HG03066 (cell line): ENCODE data around the gene ABCF3.

Experiments
- ATAC-seq: cut with Tn5 transposase; IDR thresholded peaks from one replicate; pipeline ENCODE4 v1.9.1; 2021; ENCODE audit warnings: low read depth; ENCODE audit not compliant: unreplicated experiment

ABCF3 gene

GRCh38 chr3:184230603-184231528, 44.9 kb downstream of the ABCF3 start:
- no peak for ATAC-seq

GRCh38 chr3:184231671-184232070, 45.7 kb downstream of the ABCF3 start:
- no peak for ATAC-seq

DNA sequence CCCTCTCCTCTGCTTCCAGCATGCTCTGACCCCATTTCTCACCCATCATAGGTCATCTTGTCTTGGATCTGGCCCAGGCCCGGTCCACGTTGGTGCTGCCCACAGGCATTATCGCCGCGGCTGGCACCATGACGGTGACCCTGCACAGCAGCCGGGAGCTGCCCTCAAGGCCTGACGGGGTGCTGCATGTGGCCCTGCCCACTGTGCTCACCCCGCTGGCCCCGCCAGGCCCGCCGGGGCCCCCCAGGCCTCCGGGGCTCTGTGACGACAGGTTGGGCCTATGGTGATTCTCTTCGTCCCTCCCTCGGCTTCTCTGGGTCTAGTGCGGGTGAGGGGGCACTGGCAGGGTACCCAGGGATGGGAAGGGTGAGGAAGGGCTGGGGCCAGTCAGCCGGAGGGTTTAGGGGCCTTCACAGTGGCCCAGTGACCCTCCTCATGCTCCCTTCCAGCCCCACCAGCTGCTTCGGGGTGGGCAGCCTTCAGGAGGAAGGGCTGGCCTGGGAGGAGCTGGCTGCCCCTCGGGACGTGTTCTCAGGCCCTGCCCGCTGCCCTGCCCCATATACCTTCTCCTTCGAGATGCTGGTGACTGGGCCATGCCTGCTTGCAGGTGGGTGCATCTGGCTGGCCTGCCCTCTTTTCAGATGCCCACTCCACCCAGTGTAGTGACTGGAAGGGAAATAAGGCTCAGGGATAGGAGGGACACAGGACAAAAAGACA, 47.3 kb downstream of the ABCF3 start:
- no peak for ATAC-seq

DNA sequence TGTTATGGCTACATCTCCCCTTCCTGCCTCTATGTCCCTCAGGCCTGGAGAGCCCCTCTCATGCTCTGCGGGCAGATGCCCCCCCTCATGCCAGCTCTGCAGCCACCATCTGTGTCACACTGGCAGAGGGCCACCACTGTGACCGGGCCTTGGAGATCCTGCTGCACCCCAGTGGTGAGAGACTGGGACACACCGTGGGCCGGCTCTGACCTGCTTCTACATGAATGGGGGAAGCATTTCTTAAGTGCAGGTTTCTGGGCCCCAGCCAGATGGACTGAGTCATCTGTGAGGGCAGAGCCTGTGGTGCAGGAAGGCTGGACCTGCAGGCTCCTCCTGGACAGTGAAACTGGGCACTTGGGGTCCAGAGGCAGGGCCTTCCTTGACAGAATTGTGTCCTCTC, 48.2 kb downstream of the ABCF3 start:
- ATAC-seq, result no peak

GRCh38 chr3:184234671-184235380, 48.8 kb downstream of the ABCF3 start:
- no peak for ATAC-seq

DNA sequence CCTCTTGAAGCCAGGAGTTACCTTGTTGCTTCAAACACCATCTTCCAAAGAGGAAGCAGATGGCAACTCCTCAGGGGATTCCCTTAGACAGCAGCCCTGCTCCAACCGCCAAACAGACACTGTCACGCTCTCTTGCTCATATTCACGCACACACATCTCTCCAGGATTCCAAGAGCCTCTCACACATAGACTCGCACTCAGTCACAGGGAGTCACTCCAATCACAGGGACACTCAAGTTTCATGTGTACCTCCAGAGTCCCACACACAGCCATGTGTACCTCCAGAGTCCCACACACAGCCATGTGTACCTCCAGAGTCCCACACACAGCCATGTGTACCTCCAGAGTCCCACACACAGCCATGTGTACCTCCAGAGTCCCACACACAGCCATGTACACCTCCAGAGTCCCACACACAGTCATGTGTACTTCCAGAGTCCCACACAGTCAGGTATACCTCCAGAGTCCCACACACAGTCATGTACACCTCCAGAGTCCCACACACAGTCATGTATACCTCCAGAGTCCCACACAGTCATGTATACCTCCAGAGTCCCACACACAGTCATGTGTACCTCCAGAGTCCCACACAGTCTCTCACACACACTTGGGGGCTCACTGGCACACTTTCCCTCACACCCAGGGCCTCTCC, 49.5 kb downstream of the ABCF3 start:
- no peak for ATAC-seq

GRCh38 chr3:184236033-184236410, 50.0 kb downstream of the ABCF3 start:
- no peak for ATAC-seq

DNA sequence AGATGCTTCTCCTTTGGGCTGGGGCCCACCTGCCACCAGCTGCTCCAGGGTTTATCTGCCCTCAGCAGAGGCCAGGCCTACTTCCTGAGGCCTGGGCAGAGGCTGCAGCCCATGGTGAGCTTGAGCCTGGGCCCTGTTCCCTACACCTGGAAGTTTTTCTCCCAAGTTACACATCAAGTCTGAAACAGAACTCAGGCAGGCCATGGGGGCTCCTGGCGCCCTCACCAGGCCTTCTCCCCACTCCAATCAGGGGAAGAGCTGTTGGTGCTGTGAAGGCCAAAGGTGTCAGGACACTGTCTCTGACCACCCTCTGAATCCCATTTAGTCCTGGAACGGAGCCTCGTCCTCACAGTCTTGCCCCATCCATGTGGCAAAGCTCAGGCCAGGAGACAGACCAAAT, 50.6 kb downstream of the ABCF3 start:
- no peak for ATAC-seq

DNA sequence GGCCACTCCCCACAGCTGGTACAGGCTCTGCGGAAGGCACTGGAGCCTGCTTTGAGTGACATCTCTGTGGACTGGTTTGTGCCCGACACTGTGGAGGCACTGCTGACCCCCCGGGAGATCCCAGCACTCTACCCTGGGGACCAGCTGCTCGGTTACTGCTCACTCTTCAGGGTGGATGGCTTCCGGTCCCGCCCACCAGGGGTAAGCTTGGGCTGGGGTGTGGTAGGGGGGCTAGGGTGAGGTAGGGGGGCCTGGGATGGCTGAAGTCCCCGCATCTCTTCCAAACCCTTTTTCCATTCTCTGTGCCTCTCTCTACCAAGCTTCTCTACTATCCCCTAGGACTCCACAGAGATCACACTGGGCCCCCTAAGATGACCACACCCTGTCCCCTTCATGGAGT, 51.2 kb downstream of the ABCF3 start:
- ATAC-seq, result no peak

GRCh38 chr3:184237807-184238206, 51.8 kb downstream of the ABCF3 start:
- ATAC-seq, result no peak

DNA sequence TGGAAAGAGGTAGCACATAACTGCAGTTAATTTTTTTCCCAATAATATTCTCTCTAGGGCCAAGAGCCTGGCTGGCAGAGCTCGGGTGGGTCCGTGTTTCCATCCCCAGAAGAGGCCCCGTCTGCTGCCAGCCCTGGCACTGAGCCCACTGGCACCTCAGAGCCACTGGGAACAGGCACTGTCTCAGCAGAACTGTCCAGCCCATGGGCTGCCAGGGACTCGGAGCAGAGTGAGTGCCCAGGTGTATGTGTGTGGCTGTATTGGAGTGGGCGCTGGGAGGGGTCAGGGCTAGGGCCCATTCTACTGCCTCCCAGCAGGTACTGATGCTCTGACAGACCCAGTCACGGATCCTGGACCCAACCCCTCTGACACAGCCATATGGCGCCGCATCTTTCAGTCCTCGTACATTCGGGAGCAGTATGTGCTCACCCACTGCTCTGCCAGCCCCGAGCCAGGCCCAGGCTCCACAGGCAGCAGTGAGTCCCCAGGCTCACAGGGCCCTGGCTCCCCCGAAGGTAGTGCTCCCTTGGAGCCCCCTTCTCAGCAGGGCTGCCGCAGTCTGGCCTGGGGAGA, 52.3 kb downstream of the ABCF3 start:
- no peak for ATAC-seq

DNA sequence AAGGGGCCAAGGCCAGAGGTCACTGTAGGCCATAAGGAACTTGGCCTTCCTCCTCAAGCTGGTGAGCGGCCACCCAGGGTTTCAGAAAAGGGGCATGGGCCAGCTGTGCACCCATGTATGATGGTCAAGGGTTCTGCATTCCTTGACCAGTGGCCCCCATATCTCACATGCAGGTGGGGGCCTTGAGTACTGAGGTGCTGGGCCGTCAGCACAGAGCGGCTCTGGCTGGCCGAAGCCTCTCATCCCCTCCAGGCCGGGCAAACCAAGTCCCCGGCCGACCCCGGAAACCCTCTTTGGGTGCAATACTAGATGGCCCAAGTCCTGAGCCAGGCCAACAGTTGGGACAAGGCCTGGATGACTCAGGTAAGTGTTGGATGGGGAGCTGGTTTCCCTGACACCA, 53.2 kb downstream of the ABCF3 start:
- ATAC-seq, result no peak

DNA sequence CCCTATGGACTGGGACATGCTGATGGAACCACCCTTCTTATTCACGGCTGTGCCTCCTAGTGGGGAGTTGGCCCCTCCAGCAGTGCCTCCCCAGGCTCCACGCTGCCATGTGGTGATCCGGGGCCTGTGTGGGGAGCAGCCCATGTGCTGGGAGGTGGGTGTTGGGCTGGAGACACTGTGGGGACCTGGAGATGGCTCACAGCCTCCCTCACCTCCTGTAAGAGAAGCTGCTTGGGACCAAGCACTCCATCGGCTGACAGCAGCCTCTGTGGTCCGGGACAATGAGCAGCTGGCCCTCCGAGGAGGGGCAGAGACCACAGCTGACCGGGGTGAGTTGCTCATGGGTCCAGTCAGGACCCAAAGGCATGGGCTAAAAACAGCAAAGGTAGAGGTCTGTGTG, 53.7 kb downstream of the ABCF3 start:
- ATAC-seq, result no peak

GRCh38 chr3:184240384-184241140, 54.6 kb downstream of the ABCF3 start:
- no peak for ATAC-seq

DNA sequence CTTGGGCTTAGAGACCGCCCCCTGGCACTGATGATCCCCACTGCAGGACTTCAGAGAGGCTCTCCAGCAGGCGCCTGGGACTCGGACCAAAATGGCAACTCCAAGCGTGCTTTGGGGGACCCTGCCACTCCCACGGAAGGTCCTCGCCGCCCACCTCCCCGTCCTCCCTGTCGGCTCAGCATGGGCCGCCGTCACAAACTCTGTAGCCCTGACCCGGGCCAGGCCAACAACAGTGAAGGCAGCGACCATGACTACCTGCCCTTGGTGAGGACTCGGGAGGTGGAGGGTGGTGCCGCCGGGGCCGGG, 55.1 kb downstream of the ABCF3 start:
- ATAC-seq, result no peak

GRCh38 chr3:184241447-184242296, 55.7 kb downstream of the ABCF3 start:
- ATAC-seq, result no peak

DNA sequence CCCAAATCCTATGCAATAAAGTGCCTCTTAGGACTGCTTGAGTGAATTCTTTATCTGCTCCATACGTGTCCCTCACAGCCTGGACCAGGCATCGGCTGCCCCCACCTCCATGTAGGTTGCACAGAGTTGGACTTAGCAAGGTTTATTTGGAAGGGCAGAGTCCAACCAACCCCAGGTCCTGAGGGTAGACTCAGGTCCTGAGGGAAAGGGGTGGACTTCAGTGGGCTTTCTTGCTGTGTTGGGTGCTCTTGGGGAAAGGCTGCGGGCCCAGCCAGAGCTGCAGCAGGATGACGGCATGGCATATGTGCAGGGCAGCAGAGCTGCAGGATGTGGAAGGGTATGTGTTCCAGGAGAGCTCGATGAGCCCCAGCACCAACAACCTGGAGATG, 56.3 kb downstream of the ABCF3 start:
- no peak for ATAC-seq
